Amniotic stem cell (primary cell): ENCODE measurements around the gene RGL3.
"Not testable (repeated sequence)": the region's sequence is repeated elsewhere in the genome, so short reads cannot be mapped to it uniquely, and the experiment has no call there.

Experiments
- DNase-seq: peaks from one replicate; lab custom pipeline; 2025; lab: John Stamatoyannopoulos, UW

Gene RGL3

GRCh38 chr19:11361771-11362731 lies 57.1 kb downstream of the RGL3 start:
- no peak for DNase-seq

GRCh38 chr19:11361037-11361770 lies 57.9 kb downstream of the RGL3 start:
- DNase-seq: no peak

- no peak for DNase-seq
These were observed 59.7 kb downstream of the RGL3 start for GRCh38 chr19:11359421-11359820.

- no peak for DNase-seq
These were observed 62.2 kb downstream of the RGL3 start for GRCh38 chr19:11356676-11357550.

- no peak for DNase-seq
These were observed 63.1 kb downstream of the RGL3 start for GRCh38 chr19:11356074-11356397.

- peak; percentile 86 for DNase-seq
These were observed 63.7 kb downstream of the RGL3 start, which contains the start of gene PLPPR2 for GRCh38 chr19:11355160-11356073. Gene PLPPR2 (plus strand): TSS chr19:11355432. CDS start chr19:11357674, 2,242 bp downstream.

- not testable (repeated sequence) for DNase-seq
These were observed 65.0 kb downstream of the RGL3 start for GRCh38 chr19:11354102-11354501.

GRCh38 chr19:11349171-11349570 lies 69.9 kb downstream of the RGL3 start:
- no peak for DNase-seq

- DNase-seq: no peak
These were observed 71.5 kb downstream of the RGL3 start for GRCh38 chr19:11347546-11348039.

- DNase-seq: peak; percentile 99
These were observed 72.8 kb downstream of the RGL3 start, which contains the start of the genes CCDC159 and TMEM205 for GRCh38 chr19:11346104-11346940. Gene CCDC159 (plus strand): TSS chr19:11346519. CDS start chr19:11346607, 88 bp downstream. Gene TMEM205 (minus strand): TSS chr19:11346268. CDS start chr19:11345619, 649 bp downstream.

- DNase-seq: no peak
These were observed 73.9 kb downstream of the RGL3 start for GRCh38 chr19:11345122-11345803.
